ENCODE results near the gene C20orf173. TPM values are rescaled to one million over a fixed set of nuclear protein-coding genes. Genes with fewer than 3 reads are reported as not detected.

C20orf173 gene
- total RNA-seq, 1 donor from 2014 or later: not detected

DNA sequence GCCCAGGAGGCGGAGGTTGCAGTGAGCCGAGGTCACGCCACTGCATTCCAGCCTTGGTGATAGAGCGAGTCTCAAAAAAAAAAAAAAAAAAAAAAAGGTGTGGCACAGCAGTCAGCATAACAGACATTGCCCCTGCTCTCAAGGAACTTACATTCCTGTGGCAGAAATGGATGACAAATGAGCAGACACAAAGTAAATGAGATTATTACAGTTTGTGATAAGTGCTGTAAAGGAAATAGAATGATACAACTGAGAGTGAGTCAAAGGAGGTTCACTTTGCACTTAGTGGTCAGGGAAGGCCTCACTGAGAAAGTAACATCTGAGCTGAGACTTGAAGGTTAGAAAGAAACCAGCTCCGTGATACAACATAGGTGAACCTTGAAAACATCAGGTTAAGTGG, 37.6 kb downstream of the C20orf173 start:
- no peak overlapping the region for H3K27ac Mint-ChIP-seq
- H3K4me3 Mint-ChIP-seq: no peak overlapping the region
- TF ChIP-seq, protein P1, sequence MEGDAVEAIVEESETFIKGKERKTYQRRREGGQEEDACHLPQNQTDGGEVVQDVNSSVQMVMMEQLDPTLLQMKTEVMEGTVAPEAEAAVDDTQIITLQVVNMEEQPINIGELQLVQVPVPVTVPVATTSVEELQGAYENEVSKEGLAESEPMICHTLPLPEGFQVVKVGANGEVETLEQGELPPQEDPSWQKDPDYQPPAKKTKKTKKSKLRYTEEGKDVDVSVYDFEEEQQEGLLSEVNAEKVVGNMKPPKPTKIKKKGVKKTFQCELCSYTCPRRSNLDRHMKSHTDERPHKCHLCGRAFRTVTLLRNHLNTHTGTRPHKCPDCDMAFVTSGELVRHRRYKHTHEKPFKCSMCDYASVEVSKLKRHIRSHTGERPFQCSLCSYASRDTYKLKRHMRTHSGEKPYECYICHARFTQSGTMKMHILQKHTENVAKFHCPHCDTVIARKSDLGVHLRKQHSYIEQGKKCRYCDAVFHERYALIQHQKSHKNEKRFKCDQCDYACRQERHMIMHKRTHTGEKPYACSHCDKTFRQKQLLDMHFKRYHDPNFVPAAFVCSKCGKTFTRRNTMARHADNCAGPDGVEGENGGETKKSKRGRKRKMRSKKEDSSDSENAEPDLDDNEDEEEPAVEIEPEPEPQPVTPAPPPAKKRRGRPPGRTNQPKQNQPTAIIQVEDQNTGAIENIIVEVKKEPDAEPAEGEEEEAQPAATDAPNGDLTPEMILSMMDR (IDR thresholded peaks at IDR 0.05): no peak
- TF ChIP-seq EZH2 (IDR thresholded peaks at IDR 0.05) (no peak), EZH2phosphoT487 (IDR thresholded peaks at IDR 0.05) (no peak)
- no peak for DNase-seq (ENCODE audit: low spot score)
- Histone ChIP-seq H3K36me3 (peaks cover 4% of the 10 kb centered on the region), H3K27ac (no peak overlapping the region), H3K4me3 (no peak overlapping the region), H2AFZ (replicated peaks) (no peak overlapping the region), H4K20me1 (ENCODE audit: low read depth) (no peaks in the 10 kb centered on the region), H3K27me3 (no peaks in the 10 kb centered on the region), H3K79me2 (ENCODE audit: low read depth) (no peaks in the 10 kb centered on the region), H3K9ac (no peak overlapping the region), H3K9me3 (ENCODE audit: low read depth) (no peaks in the 10 kb centered on the region), H3K4me1 (no peaks in the 10 kb centered on the region), H3F3A (ENCODE audit: low read depth) (no peaks in the 10 kb centered on the region), H3K4me2 (no peak overlapping the region)
- no peaks in the 10 kb centered on the region for H3K4me1 Mint-ChIP-seq
- H3K27me3 Mint-ChIP-seq (ENCODE audit: insufficient read depth, low read depth): peaks cover 2% of the 10 kb centered on the region
- peaks cover 35% of the 10 kb centered on the region for H3K36me3 Mint-ChIP-seq
- no peaks in the 10 kb centered on the region for H3K9me3 Mint-ChIP-seq

DNA sequence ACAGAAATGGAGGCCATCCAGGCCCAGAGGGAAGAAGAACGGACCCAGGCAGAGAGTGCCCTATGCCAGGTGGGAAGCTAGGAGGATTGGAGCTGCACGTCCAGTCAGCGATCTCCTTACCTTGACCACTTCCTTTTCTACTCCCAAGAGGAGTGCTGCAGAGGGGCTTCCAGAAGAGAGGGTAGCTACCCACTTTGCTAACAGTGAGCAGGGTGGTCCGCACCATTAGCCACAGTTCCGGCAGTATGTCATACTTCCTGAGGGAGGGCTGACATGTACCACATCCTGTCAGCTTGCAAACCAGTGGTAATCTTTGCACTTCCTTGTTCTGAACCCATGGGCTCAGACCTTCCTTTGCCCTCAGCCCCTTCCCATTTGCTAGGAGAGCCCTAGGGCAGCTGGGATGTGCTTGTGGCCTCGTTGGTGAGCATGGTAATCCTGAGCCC, 38.7 kb downstream of the C20orf173 start:
- H3K9me3 Mint-ChIP-seq: no peaks in the 10 kb centered on the region
- TF ChIP-seq EZH2phosphoT487 (IDR thresholded peaks at IDR 0.05) (no peak), EZH2 (IDR thresholded peaks at IDR 0.05) (no peak)
- TF ChIP-seq, protein P1 (IDR thresholded peaks at IDR 0.05): no peak
- no peaks in the 10 kb centered on the region for H3K4me1 Mint-ChIP-seq
- no peaks in the 10 kb centered on the region for H3K79me2 ChIP-seq (ENCODE audit: low read depth)
- no peaks in the 10 kb centered on the region for H3K9me3 ChIP-seq (ENCODE audit: low read depth)
- H3K9ac ChIP-seq: no peak overlapping the region
- H3K27me3 Mint-ChIP-seq (ENCODE audit: insufficient read depth, low read depth): peaks cover 2% of the 10 kb centered on the region
- H3K36me3 ChIP-seq: peaks cover 4% of the 10 kb centered on the region
- no peaks in the 10 kb centered on the region for H4K20me1 ChIP-seq (ENCODE audit: low read depth)
- no peak overlapping the region for H3K4me2 ChIP-seq
- peaks cover 36% of the 10 kb centered on the region for H3K36me3 Mint-ChIP-seq
- H3K27me3 ChIP-seq: no peaks in the 10 kb centered on the region
- no peak overlapping the region for H3K27ac ChIP-seq
- no peak overlapping the region for H3K4me3 ChIP-seq
- H3K27ac Mint-ChIP-seq: no peak overlapping the region
- H2AFZ ChIP-seq (replicated peaks): no peak overlapping the region
- no peak for DNase-seq (ENCODE audit: low spot score)
- no peak overlapping the region for H3K4me3 Mint-ChIP-seq
- H3F3A ChIP-seq (ENCODE audit: low read depth): no peaks in the 10 kb centered on the region
- no peaks in the 10 kb centered on the region for H3K4me1 ChIP-seq

DNA sequence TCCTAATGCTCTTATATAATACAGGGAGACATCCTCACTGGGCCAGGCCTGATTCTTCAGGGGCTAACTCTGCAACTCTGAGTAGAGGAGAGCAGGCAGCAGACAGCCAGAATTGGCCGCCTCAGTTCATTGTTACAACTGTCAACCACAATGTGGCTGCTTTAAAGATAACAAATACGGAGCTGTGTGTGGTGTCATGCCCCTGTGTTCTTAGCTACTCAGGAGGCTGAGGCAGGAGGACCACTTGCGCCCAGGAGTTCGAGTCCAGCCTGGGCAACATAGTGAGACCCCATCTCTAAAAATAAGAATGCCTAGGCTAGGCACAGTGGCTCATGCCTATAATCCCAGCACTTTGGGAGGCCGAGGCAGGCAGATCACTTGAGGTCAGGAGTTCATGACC, 39.7 kb downstream of the C20orf173 start:
- Histone ChIP-seq H3K79me2 (ENCODE audit: low read depth) (no peaks in the 10 kb centered on the region), H3K9me3 (ENCODE audit: low read depth) (no peaks in the 10 kb centered on the region), H3K4me2 (no peak overlapping the region), H2AFZ (replicated peaks) (no peak overlapping the region), H3F3A (ENCODE audit: low read depth) (no peaks in the 10 kb centered on the region), H3K4me3 (no peak overlapping the region), H3K36me3 (peaks cover 4% of the 10 kb centered on the region), H3K9ac (no peak overlapping the region), H3K4me1 (no peaks in the 10 kb centered on the region), H4K20me1 (ENCODE audit: low read depth) (no peaks in the 10 kb centered on the region), H3K27me3 (no peaks in the 10 kb centered on the region), H3K27ac (no peak overlapping the region)
- H3K9me3 Mint-ChIP-seq: no peaks in the 10 kb centered on the region
- no peak overlapping the region for H3K4me3 Mint-ChIP-seq
- peaks cover 29% of the 10 kb centered on the region for H3K36me3 Mint-ChIP-seq
- H3K4me1 Mint-ChIP-seq: no peaks in the 10 kb centered on the region
- TF ChIP-seq EZH2phosphoT487 (IDR thresholded peaks at IDR 0.05) (no peak), EZH2 (IDR thresholded peaks at IDR 0.05) (no peak)
- TF ChIP-seq, protein P1 (IDR thresholded peaks at IDR 0.05): no peak
- no peak for DNase-seq (ENCODE audit: low spot score)
- H3K27me3 Mint-ChIP-seq (ENCODE audit: insufficient read depth, low read depth): no peaks in the 10 kb centered on the region
- no peak overlapping the region for H3K27ac Mint-ChIP-seq
